ENCODE results near the gene SDF4. TPM values are rescaled to one million over a fixed set of nuclear protein-coding genes. Genes with fewer than 3 reads are reported as not detected.

SDF4 gene
- total RNA-seq, 1 experiment from 2014 or later = 82.0 TPM

DNA sequence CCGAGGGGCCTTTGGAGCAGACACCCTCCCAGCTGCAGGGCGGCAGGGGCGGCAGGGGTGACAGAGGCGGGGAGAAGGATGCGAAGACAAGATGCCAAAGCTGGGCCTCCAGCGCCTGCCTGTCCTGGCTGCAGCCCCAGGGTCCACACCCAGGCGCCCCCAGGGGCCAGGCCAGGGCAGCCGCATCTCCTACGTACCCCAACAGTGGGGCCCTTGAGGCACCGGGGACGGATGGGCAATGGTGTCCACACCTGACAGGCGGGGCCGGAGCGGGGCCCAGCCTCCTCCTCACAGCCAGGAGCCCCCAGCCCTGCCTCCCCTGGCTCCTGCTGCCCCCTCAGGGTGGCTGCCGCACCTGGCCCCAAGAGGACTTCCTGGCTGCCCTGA is 7.4 kb upstream of the SDF4 start:
- Histone ChIP-seq H2AK5ac (ENCODE audit: insufficient read length, low read length) (no peak overlapping the region), H4K8ac (replicated peaks; ENCODE audit: insufficient read length, low read depth, low read length) (no peak overlapping the region), H2BK5ac (ENCODE audit: insufficient read length, low read length) (no peak overlapping the region), H3K18ac (ENCODE audit: insufficient read length, low read depth, low read length) (no peak overlapping the region), H4K20me1 (ENCODE audit: control insufficient read depth, insufficient read depth, insufficient read length) (no peaks in the 10 kb centered on the region), H3K56ac (ENCODE audit: insufficient read length, low read depth, low read length) (no peak overlapping the region), H3T11ph (ENCODE audit: low read length) (no peak overlapping the region), H3K4me1 (ENCODE audit: insufficient read depth, low read length) (no peaks in the 10 kb centered on the region), H3K79me1 (ENCODE audit: insufficient read depth, low read depth, low read length, poor library complexity, severe bottlenecking) (no peaks in the 10 kb centered on the region), H3K4ac (ENCODE audit: low read depth, low read length) (no peak overlapping the region), H2BK12ac (ENCODE audit: insufficient read length, low read depth, low read length) (no peak overlapping the region), H3K9ac (ENCODE audit: extremely low read depth, insufficient read length, low read length) (no peak overlapping the region), H2BK120ac (ENCODE audit: low read depth, low read length, poor library complexity, severe bottlenecking) (no peak overlapping the region), H4K5ac (ENCODE audit: insufficient read length, low read depth, low read length) (no peak overlapping the region), H2AFZ (ENCODE audit: low read length) (no peak overlapping the region), H3K27ac (ENCODE audit: insufficient read length, low read depth, low read length) (no peak overlapping the region), H3K79me2 (ENCODE audit: insufficient read depth, low read length) (no peaks in the 10 kb centered on the region), H3K14ac (ENCODE audit: insufficient read depth, low read length) (no peak overlapping the region), H3K27me3 (ENCODE audit: insufficient read depth, low read length) (no peaks in the 10 kb centered on the region), H3K23ac (ENCODE audit: insufficient read length, low read depth, low read length) (no peak overlapping the region), H3K23me2 (ENCODE audit: insufficient read length, low read depth, low read length, poor library complexity, severe bottlenecking) (no peaks in the 10 kb centered on the region), H2BK20ac (ENCODE audit: low read depth, low read length, poor library complexity, severe bottlenecking) (no peak overlapping the region), H4K91ac (ENCODE audit: insufficient read length, low read depth, low read length) (no peak overlapping the region), H2BK15ac (ENCODE audit: low read depth, low read length) (no peak overlapping the region), H3K4me2 (ENCODE audit: insufficient read depth, insufficient read length, low read length) (no peak overlapping the region), H3K9me3 (ENCODE audit: control insufficient read depth, low read depth, low read length) (no peaks in the 10 kb centered on the region)
- H3K27me3 Mint-ChIP-seq (ENCODE audit: low read depth) = no peaks in the 10 kb centered on the region; the same call in 1 of the 2 replicates
- peaks cover 3 to 7% (median 6%) of the 10 kb centered on the region in 3 experiments; a peak in 5 of 7 replicates for H3K36me3 Mint-ChIP-seq (ENCODE audit: insufficient read depth in 1 of 3, low read depth in 3 of 3)
- H3K4me3 Mint-ChIP-seq = no peak overlapping the region
- DNase-seq = no peak
- no peak overlapping the region for H3K27ac Mint-ChIP-seq
- H3K9me3 Mint-ChIP-seq = no peaks in the 10 kb centered on the region; a peak in 1 of 5 replicates
- no CpG with 5 or more reads among the region's 15 CpGs for WGBS (ENCODE audit: extremely low coverage, insufficient read length, low lambda C conversion rate)
- peaks cover 0 to 10% of the 10 kb centered on the region in 2 experiments for H3K4me1 Mint-ChIP-seq
- TF ChIP-seq CTCF (conservative IDR thresholded peaks at IDR 0.05) = no peak

Measured in H9 (cell line).